MM.1S (cell line): ENCODE data around the gene RPS6KC1.

Experiments used
- DNase-seq: peaks from one replicate; pipeline ENCODE4 v3.0.0-alpha.2; 2015
- H2AFZ ChIP-seq: fragments of 300-600 bp; sonication (generic); 2 replicates; pipeline ENCODE4 v1.6.0; 2016; ENCODE audit warnings: antibody characterized with exemption, low read length
- H3F3A ChIP-seq: fragments of 300-600 bp; sonication (generic); 2 replicates; pipeline ENCODE4 v1.6.1; 2016; ENCODE audit warnings: mild to moderate bottlenecking, antibody characterized with exemption, low read length, moderate library complexity, mixed read lengths; ENCODE audit not compliant: insufficient read depth
- H3K27ac ChIP-seq: fragments of 300-600 bp; sonication (generic); 2 replicates; pipeline ENCODE4 v1.5.1; 2016; ENCODE audit warnings: mild to moderate bottlenecking, low read length
- H3K27me3 ChIP-seq: fragments of 300-600 bp; sonication (generic); replicated peaks from 2 replicates; pipeline ENCODE4 v1.6.0; 2016; ENCODE audit warnings: low read length; ENCODE audit not compliant: insufficient read depth
- H3K36me3 ChIP-seq: fragments of 300-600 bp; sonication (generic); replicated peaks from 2 replicates; pipeline ENCODE4 v1.6.1; 2016; ENCODE audit warnings: mild to moderate bottlenecking, low read length, mixed read lengths; ENCODE audit not compliant: insufficient read depth
- H3K4me1 ChIP-seq: fragments of 300-600 bp; sonication (generic); 2 replicates; pipeline ENCODE4 v1.6.1; 2016; ENCODE audit warnings: low read length, mixed read lengths
- H3K4me2 ChIP-seq: fragments of 300-600 bp; sonication (generic); 2 replicates; pipeline ENCODE4 v1.6.0; 2016; ENCODE audit warnings: low read depth, low read length
- H3K4me3 ChIP-seq: fragments of 300-600 bp; sonication (generic); 2 replicates; pipeline ENCODE4 v1.5.1; 2016; ENCODE audit warnings: low read length, mixed read lengths
- H3K79me2 ChIP-seq: fragments of 300-600 bp; sonication (generic); 2 replicates; pipeline ENCODE4 v1.6.1; 2016; ENCODE audit warnings: mixed run types, low read length, mixed read lengths
- H3K9ac ChIP-seq: fragments of 300-600 bp; sonication (generic); 2 replicates; pipeline ENCODE4 v1.6.1; 2016; ENCODE audit warnings: low read length, mixed read lengths
- H3K9me2 ChIP-seq: fragments of 300-600 bp; sonication (generic); replicated peaks from 2 replicates; pipeline ENCODE4 v1.6.1; 2016; ENCODE audit warnings: mild to moderate bottlenecking, low read length, mixed read lengths; ENCODE audit not compliant: insufficient read depth
- H3K9me3 ChIP-seq: fragments of 300-600 bp; sonication (generic); replicated peaks from 2 replicates; pipeline ENCODE4 v1.6.1; 2016; ENCODE audit warnings: mild to moderate bottlenecking, low read length, mixed read lengths; ENCODE audit not compliant: insufficient read depth
- H4K20me1 ChIP-seq: fragments of 300-600 bp; sonication (generic); 2 replicates; pipeline ENCODE4 v1.6.1; 2016; ENCODE audit warnings: mild to moderate bottlenecking, low read length, moderate library complexity, mixed read lengths; ENCODE audit not compliant: insufficient read depth
- EZH2 ChIP-seq: fragments of 300-600 bp; sonication (generic); optimal IDR thresholded peaks from 2 replicates; pipeline ENCODE3; 2017; ENCODE audit warnings: low read depth, mild to moderate bottlenecking, antibody characterized with exemption, low read length, mixed read lengths
- EZH2phosphoT487 ChIP-seq: fragments of 300-600 bp; sonication (generic); IDR thresholded peaks from 2 replicates; pipeline ENCODE4 v1.6.1; 2018; ENCODE audit warnings: antibody characterized with exemption, low read length
- TF ChIP-seq, protein P1 (sequence below): fragments of 300-600 bp; sonication (generic); IDR thresholded peaks from 2 replicates; pipeline ENCODE4 v1.5.1; 2016; ENCODE audit warnings: antibody characterized with exemption, low read length, mixed read lengths

RPS6KC1 gene

GRCh38 chr1:213065800-213066199, 14.8 kb downstream of the RPS6KC1 start:
- Histone ChIP-seq H3K4me3 (no peak overlapping the region), H3K4me1 (peaks cover 9% of the 10 kb centered on the region), H2AFZ (no peak overlapping the region), H3K27me3 (no peaks in the 10 kb centered on the region), H3K79me2 (peaks cover 52% of the 10 kb centered on the region), H3K9ac (no peak overlapping the region), H3F3A (peaks cover 12% of the 10 kb centered on the region), H3K36me3 (no peaks in the 10 kb centered on the region), H3K27ac (no peak overlapping the region), H3K9me2 (no peaks in the 10 kb centered on the region), H3K4me2 (no peak overlapping the region), H4K20me1 (no peaks in the 10 kb centered on the region), H3K9me3 (no peaks in the 10 kb centered on the region)
- TF ChIP-seq, protein P1, sequence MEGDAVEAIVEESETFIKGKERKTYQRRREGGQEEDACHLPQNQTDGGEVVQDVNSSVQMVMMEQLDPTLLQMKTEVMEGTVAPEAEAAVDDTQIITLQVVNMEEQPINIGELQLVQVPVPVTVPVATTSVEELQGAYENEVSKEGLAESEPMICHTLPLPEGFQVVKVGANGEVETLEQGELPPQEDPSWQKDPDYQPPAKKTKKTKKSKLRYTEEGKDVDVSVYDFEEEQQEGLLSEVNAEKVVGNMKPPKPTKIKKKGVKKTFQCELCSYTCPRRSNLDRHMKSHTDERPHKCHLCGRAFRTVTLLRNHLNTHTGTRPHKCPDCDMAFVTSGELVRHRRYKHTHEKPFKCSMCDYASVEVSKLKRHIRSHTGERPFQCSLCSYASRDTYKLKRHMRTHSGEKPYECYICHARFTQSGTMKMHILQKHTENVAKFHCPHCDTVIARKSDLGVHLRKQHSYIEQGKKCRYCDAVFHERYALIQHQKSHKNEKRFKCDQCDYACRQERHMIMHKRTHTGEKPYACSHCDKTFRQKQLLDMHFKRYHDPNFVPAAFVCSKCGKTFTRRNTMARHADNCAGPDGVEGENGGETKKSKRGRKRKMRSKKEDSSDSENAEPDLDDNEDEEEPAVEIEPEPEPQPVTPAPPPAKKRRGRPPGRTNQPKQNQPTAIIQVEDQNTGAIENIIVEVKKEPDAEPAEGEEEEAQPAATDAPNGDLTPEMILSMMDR = no peak
- TF ChIP-seq EZH2phosphoT487 (no peak), EZH2 (no peak)
- no peak for DNase-seq

DNA sequence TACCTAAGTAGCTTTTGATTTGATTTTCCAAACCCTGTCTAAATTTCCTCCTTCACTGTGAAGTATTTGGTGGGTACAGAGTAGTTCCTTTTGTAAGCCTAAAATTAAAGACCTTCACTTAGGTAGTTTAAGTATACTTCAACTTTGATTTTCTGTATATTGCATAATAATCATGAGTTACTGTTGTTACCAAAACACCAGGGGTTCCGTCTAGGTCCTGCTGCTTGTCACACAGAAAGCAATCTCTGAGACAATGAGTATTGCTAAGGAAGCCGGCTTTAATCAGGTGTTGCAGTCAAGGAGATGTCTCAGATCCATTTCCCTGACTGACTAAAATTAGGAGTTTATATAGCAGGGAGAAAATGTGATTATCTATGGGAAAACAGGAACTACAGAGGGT, 15.3 kb downstream of the RPS6KC1 start:
- Histone ChIP-seq H3K9ac (no peak overlapping the region), H3F3A (peaks cover 12% of the 10 kb centered on the region), H3K4me2 (no peak overlapping the region), H3K4me1 (peaks cover 11% of the 10 kb centered on the region), H3K9me3 (no peaks in the 10 kb centered on the region), H3K9me2 (no peaks in the 10 kb centered on the region), H4K20me1 (no peaks in the 10 kb centered on the region), H3K79me2 (peaks cover 49% of the 10 kb centered on the region), H3K36me3 (no peaks in the 10 kb centered on the region), H3K4me3 (no peak overlapping the region), H3K27me3 (no peaks in the 10 kb centered on the region), H2AFZ (no peak overlapping the region), H3K27ac (no peak overlapping the region)
- TF ChIP-seq, protein P1 = no peak
- TF ChIP-seq EZH2phosphoT487 (no peak), EZH2 (no peak)
- no peak for DNase-seq

DNA sequence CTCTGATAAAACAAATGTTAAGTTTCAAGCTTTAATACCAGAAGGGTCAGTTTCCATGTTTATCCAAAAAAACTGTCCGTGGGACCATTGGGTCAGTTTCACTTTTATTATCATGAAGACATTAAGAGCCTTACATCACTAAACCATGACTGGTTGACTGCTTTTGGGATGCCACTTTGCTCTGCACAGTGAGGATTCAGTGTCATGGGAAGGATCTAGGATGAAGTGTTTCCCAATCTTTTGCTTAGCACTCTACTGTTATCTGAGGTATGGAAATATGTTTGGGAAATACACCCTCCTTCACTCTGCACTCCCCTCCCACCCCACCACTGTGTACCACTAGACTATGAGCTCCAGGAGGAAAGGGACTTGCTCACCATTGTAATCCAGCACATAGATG, 16.3 kb downstream of the RPS6KC1 start:
- no peaks in the 10 kb centered on the region for H3K36me3 ChIP-seq
- H3K27ac ChIP-seq = no peak overlapping the region
- H3K79me2 ChIP-seq = peaks cover 42% of the 10 kb centered on the region
- no peak overlapping the region for H3K4me3 ChIP-seq
- no peaks in the 10 kb centered on the region for H4K20me1 ChIP-seq
- H3K27me3 ChIP-seq = no peaks in the 10 kb centered on the region
- peaks cover 11% of the 10 kb centered on the region for H3K4me1 ChIP-seq
- peaks cover 12% of the 10 kb centered on the region for H3F3A ChIP-seq
- no peak for TF ChIP-seq EZH2phosphoT487
- TF ChIP-seq, protein P1 = no peak
- no peak for TF ChIP-seq EZH2
- H3K9ac ChIP-seq = no peak overlapping the region
- no peaks in the 10 kb centered on the region for H3K9me3 ChIP-seq
- H3K9me2 ChIP-seq = no peaks in the 10 kb centered on the region
- no peak overlapping the region for H2AFZ ChIP-seq
- no peak overlapping the region for H3K4me2 ChIP-seq
- no peak for DNase-seq
